ENCODE results near the gene CENPT. TPM values are rescaled to one million over a fixed set of nuclear protein-coding genes. Genes with fewer than 3 reads are reported as not detected.

The CENPT gene
- total RNA-seq, 1 donor from 2014 or later: 38.6 TPM

DNA sequence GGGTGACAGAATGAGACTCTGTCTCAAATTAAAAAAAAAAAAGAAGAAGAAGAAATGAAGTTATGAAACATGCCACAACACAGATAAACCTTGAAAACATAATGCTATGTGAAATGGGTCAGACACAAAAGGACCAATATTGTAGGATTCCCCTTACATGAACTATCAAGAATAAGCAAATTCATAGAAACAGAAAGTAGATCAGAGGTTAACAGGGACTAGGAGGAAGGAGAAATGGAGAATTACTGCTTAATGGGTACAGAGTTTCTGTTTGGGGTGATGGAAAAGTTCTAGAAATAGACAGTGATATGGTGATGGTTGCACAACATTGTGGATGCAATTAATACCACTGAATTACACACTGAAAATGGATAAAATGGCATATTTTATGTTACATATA is 57.4 kb downstream of the CENPT start:
- Mint-ChIP-seq H3K9me3 (no peaks in the 10 kb centered on the region), H3K36me3 (ENCODE audit: low read depth) (peaks cover 5% of the 10 kb centered on the region), H3K4me3 (ENCODE audit: low read depth) (no peak overlapping the region), H3K27me3 (ENCODE audit: low read depth) (no peaks in the 10 kb centered on the region), H3K27ac (no peak overlapping the region), H3K4me1 (ENCODE audit: low read depth) (peaks cover 5% of the 10 kb centered on the region)
- intact Hi-C loops (cut with micrococcal nuclease): no loop called here
- no peak for DNase-seq (ENCODE audit: low spot score)

DNA sequence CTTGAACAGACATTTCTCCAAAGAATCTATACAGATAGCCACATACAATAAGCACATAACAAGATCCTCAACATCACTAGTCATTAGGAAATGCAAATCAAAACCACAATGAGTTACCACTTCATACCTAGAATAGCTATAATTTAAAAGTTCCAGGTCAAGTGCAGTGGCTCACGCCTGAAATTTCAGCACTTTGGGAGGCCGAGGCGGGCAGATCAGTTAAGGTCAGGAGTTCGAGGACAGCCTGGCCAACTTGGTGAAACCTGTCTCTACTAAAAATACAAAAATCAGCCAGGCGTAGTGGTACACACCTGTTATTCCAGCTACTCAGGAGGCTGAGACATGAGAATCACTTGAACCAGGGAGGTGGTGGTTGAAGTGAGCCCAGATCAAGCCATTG is 61.0 kb downstream of the CENPT start:
- DNase-seq (ENCODE audit: low spot score): no peak
- Mint-ChIP-seq H3K27ac (no peak overlapping the region), H3K4me1 (ENCODE audit: low read depth) (peaks cover 9% of the 10 kb centered on the region), H3K36me3 (ENCODE audit: low read depth) (peaks cover 9% of the 10 kb centered on the region), H3K27me3 (ENCODE audit: low read depth) (no peaks in the 10 kb centered on the region), H3K9me3 (no peaks in the 10 kb centered on the region), H3K4me3 (ENCODE audit: low read depth) (no peak overlapping the region)
- intact Hi-C loops (cut with micrococcal nuclease): no loop called here

DNA sequence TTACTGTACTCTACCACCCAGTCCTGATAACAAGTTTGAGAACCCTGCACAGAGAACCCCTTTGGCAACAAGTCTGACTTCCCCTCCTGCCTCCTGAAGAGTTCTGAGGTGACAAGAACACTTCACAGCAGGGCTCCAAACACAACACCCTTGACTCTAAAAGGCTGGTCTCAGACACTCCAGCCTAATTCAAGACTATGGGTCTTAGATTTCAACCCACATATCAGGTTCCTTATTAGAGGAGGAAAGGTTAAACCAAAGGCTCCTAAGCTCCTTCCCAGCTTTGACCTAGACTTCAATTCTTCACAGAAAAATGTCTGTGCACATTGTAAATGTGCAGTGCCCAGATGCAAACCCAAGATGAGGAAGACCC is 64.2 kb downstream of the CENPT start:
- Mint-ChIP-seq H3K9me3 (no peaks in the 10 kb centered on the region), H3K4me3 (ENCODE audit: low read depth) (no peak overlapping the region), H3K36me3 (ENCODE audit: low read depth) (peaks cover 7% of the 10 kb centered on the region), H3K27ac (no peak overlapping the region), H3K4me1 (ENCODE audit: low read depth) (peaks cover 22% of the 10 kb centered on the region), H3K27me3 (ENCODE audit: low read depth) (no peaks in the 10 kb centered on the region)
- intact Hi-C loops (cut with micrococcal nuclease): no loop called here
- no peak for DNase-seq (ENCODE audit: low spot score)

DNA sequence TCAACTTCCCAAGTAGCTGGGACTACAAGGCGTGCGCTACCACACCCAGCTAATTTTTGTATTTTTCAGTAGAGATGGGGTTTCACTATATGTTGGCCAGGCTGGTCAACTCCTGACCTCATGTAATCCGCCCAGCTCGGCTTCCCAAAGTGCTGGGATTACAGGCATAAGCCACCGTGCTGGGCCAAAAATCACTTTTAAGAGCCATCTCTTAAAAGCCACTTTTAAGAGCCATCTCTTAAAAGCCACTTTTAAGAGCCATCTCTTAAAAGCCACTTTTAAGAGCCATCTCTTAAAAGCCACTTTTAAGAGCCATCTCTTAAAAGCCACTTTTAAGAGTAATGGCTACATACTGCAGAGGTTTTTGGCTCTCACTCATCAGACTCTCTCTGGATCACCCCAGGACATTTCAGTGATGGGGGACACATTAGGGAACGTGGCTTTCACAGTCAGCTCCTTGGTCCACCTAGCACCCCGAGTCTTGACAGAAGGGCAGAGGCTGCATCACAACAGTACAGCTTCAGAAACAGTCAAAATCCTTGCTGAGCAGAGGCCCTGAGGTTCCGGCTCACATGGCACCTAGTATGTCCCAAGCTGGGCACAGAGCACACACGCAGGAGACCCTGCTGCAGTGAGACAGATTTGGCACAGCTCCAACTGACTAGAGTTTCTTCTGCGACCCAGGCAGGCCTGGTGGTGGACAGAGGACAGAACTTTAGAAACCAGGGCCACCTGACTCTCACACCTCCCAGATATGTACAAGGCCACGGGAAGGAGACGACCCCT is 64.7 kb downstream of the CENPT start:
- Mint-ChIP-seq H3K4me1 (ENCODE audit: low read depth) (peaks cover 22% of the 10 kb centered on the region), H3K27me3 (ENCODE audit: low read depth) (no peaks in the 10 kb centered on the region), H3K9me3 (no peaks in the 10 kb centered on the region), H3K4me3 (ENCODE audit: low read depth) (no peak overlapping the region), H3K27ac (no peak overlapping the region), H3K36me3 (ENCODE audit: low read depth) (peaks cover 7% of the 10 kb centered on the region)
- intact Hi-C loops (cut with micrococcal nuclease): no loop called here
- DNase-seq (ENCODE audit: low spot score): no peak

DNA sequence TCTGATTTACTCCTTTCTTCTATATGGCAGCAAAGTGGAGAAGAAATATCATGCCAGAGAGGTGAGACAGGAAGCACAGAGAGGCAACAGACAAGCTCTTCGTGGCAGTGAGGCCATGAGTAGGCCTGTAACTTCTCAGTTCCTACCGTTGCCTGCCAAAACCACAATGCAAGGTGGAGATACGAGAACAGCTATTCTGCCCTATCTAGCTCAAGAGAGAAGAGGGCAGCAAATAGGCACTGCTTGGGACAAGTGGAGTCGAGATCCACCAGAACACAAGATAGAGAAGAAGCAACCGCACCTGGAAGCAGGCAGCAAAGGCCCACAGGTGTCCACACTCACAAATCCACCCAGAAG is 66.0 kb downstream of the CENPT start:
- Mint-ChIP-seq H3K4me3 (ENCODE audit: low read depth) (peak overlapping the region; percentile 32), H3K4me1 (ENCODE audit: low read depth) (peaks cover 22% of the 10 kb centered on the region), H3K9me3 (no peaks in the 10 kb centered on the region), H3K36me3 (ENCODE audit: low read depth) (peaks cover 7% of the 10 kb centered on the region), H3K27ac (peak overlapping the region; percentile 81), H3K27me3 (ENCODE audit: low read depth) (no peaks in the 10 kb centered on the region)
- DNase-seq (ENCODE audit: low spot score): peak; percentile 17
- intact Hi-C loops (cut with micrococcal nuclease): no loop called here

DNA sequence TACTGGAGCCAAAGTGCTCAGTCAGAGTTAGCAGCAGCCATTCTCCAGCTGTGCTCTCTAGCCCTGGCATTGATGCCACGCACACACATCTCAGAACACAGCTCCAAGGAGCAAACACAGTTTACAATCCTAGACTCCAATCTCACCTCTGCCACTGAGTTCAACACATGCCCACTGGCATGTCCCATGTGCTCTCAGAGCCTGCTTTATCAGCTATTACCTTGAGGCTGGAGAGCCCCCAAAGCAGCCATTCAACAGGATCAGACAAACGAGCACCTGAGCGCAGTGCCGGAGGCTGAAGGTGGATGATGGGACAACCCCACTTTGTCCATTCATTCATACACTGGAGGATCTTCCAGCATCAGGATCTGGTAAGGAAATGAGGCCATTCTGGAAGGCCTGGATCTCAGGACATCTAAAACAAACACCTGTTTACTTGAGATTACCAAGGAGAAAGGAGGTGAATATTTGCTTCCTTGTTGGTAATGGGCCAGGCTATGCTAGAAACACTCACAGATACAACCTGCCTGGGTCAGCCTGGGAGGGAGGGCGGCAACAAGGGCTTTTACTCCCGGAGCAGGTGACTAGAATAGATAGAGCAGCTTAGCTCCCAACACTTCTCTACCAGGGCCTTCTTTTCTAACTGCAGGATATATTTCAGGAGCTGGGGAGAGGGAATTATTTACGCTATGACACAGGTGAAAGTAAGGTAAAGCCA is 66.5 kb downstream of the CENPT start:
- peaks cover 7% of the 10 kb centered on the region for H3K36me3 Mint-ChIP-seq (ENCODE audit: low read depth)
- peak overlapping the region; percentile 32 for H3K4me3 Mint-ChIP-seq (ENCODE audit: low read depth)
- no peaks in the 10 kb centered on the region for H3K9me3 Mint-ChIP-seq
- intact Hi-C loops (cut with micrococcal nuclease): no loop called here
- H3K4me1 Mint-ChIP-seq (ENCODE audit: low read depth): peaks cover 20% of the 10 kb centered on the region
- no peak for DNase-seq (ENCODE audit: low spot score)
- peak overlapping the region; percentile 81 for H3K27ac Mint-ChIP-seq
- no peaks in the 10 kb centered on the region for H3K27me3 Mint-ChIP-seq (ENCODE audit: low read depth)

DNA sequence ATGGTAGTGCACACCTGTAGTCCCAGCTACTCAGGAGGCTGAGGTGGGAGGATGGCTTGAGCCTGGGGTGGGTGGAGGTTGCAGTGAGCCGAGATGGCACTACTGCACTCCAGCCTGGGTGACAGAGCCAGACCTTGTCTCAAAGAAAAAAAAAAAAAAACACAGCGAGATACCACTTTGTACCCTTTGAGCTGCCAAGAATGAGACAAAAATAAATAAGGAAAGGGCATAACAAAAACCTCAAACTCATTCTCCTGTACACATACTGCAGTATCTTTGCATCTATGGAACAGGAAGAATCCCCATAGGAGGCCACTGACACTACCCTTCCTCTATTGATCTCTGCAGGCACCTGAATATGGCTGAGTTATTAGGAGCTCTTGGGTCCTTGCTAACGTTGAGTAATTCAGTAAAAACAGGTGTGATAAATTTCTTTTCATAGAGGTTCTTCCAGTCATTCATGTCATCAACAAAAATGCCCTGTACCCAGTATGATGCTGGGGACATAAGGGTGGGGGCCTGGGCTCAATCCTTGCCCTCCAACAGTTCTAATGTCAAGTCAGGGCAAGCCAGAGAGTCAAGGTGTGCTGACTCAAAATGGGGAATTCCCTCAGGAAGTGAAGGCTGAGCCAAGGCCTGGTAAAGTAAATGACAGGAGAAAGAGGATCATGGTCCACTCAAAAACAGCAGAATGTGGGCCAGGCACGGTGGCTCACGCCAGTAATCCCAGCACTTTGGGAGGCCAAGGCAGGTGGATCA is 68.1 kb downstream of the CENPT start:
- Mint-ChIP-seq H3K27ac (no peak overlapping the region), H3K27me3 (ENCODE audit: low read depth) (no peaks in the 10 kb centered on the region), H3K4me1 (ENCODE audit: low read depth) (peaks cover 20% of the 10 kb centered on the region), H3K4me3 (ENCODE audit: low read depth) (no peak overlapping the region), H3K9me3 (no peaks in the 10 kb centered on the region), H3K36me3 (ENCODE audit: low read depth) (peaks cover 10% of the 10 kb centered on the region)
- intact Hi-C loops (cut with micrococcal nuclease): no loop called here
- no peak for DNase-seq (ENCODE audit: low spot score)

Other genes with a start within 250 kb of the CENPT start
- gene CARMIL2, start 202.5 kb downstream of the CENPT start, total RNA-seq: 197 and 206 TPM in 2 replicates
- 48.9 and 57.4 TPM in 2 replicates for gene ACD, start 187.4 kb downstream of the CENPT start, total RNA-seq
- 10.7 and 11.5 TPM in 2 replicates for gene PARD6A, start 186.7 kb downstream of the CENPT start, total RNA-seq
- 8.1 and 9.2 TPM in 2 replicates for gene ENKD1, start 180.9 kb downstream of the CENPT start, total RNA-seq
- 1.4 and 1.8 TPM in 2 replicates for gene C16orf86, start 180.9 kb downstream of the CENPT start, total RNA-seq
- gene GFOD2, start 128.4 kb downstream of the CENPT start, total RNA-seq: 17.0 and 18.3 TPM in 2 replicates
- 16.5 and 17.3 TPM in 2 replicates for gene RANBP10, start 41.1 kb downstream of the CENPT start, total RNA-seq
- gene TSNAXIP1, start 40.8 kb downstream of the CENPT start, total RNA-seq: 0.51 and 1.0 TPM in 2 replicates
- 43.0 and 45.1 TPM in 2 replicates for gene THAP11, start 5.4 kb downstream of the CENPT start, total RNA-seq
- gene NUTF2, start 760 bp downstream of the CENPT start, total RNA-seq: 165 and 177 TPM in 2 replicates
- 102 and 105 TPM in 2 replicates for gene EDC4, start 25.4 kb upstream of the CENPT start, total RNA-seq
- gene NRN1L, start 37.2 kb upstream of the CENPT start, total RNA-seq: not detected in 2 replicates
- gene PSKH1, start 45.6 kb upstream of the CENPT start, total RNA-seq: 15.5 and 16.5 TPM in 2 replicates
- 5.6 and 6.0 TPM in 2 replicates for gene CTRL, start 84.2 kb upstream of the CENPT start, total RNA-seq
- gene PSMB10, start 89.2 kb upstream of the CENPT start, total RNA-seq: 238 and 243 TPM in 2 replicates
- 20.0 and 22.0 TPM in 2 replicates for gene LCAT, start 96.4 kb upstream of the CENPT start, total RNA-seq
- gene SLC12A4, start 120.9 kb upstream of the CENPT start, total RNA-seq: 46.2 and 47.1 TPM in 2 replicates
- not detected in 2 replicates for gene DPEP3, start 132.8 kb upstream of the CENPT start, total RNA-seq
- gene DPEP2, start 151.8 kb upstream of the CENPT start, total RNA-seq: 3.7 and 4.3 TPM in 2 replicates
- gene DPEP2NB, start 168.2 kb upstream of the CENPT start, total RNA-seq: not detected in 2 replicates
- 19.3 TPM in 2 replicates for gene DDX28, start 175.5 kb upstream of the CENPT start, total RNA-seq
- gene DUS2, start 175.6 kb upstream of the CENPT start, total RNA-seq: 31.2 and 34.3 TPM in 2 replicates
- gene NFATC3, start 237.7 kb upstream of the CENPT start, total RNA-seq: 136 and 146 TPM in 2 replicates

Data from activated T-helper 2 cell treated with anti-CD3 and anti-CD28 coated beads, Interferon-gamma antibody, Interleukin-2, Interleukin-4, amounts not matched to agents 10 μg/mL and 5 μg/mL and 100 μg/mL, durations not matched to agents 14 hours and 24 hours and 36 hours (primary cell).